GM12878 (cell line): Measurements from ENCODE around the gene ERC2.

Experiments
- BCL11A ChIP-seq: IDR thresholded peaks from 2 replicates; pipeline ENCODE4 v1.6.1; 2011; ENCODE audit warnings: low read depth, low read length
- EZH2 ChIP-seq: IDR thresholded peaks from 2 replicates; pipeline ENCODE4 v1.6.1; 2012; ENCODE audit warnings: low read depth, mild to moderate bottlenecking, control low read depth, inconsistent platforms, low read length, borderline replicate concordance; ENCODE audit not compliant: control insufficient read depth
- NFXL1 ChIP-seq: fragments of 450-650 bp; IDR thresholded peaks from 2 replicates; pipeline ENCODE4 v1.6.1; 2017; ENCODE audit warnings: antibody characterized with exemption, mild to moderate bottlenecking, borderline replicate concordance
- TF ChIP-seq, protein P1 (sequence below), 3 experiments: IDR thresholded peaks in 2 of 3; conservative IDR thresholded peaks in 1 of 3; 2 replicates each; pipeline ENCODE4 v1.5.1; 2011; ENCODE audit warnings: low read depth in 3 of 3, low read length in 3 of 3, mild to moderate bottlenecking in 3 of 3, control low read depth in 2 of 3, moderate library complexity in 2 of 3, inconsistent platforms in 1 of 3, mixed read lengths in 1 of 3; ENCODE audit not compliant: control insufficient read depth in 2 of 3, insufficient read depth in 1 of 3; ENCODE audit errors: extremely low read depth in 1 of 3
- TF ChIP-seq, protein P2 (sequence below): fragments of 450-650 bp; IDR thresholded peaks from 2 replicates; pipeline ENCODE4 v1.6.1; 2017; ENCODE audit warnings: antibody characterized with exemption, mild to moderate bottlenecking, moderate library complexity

DNA sequence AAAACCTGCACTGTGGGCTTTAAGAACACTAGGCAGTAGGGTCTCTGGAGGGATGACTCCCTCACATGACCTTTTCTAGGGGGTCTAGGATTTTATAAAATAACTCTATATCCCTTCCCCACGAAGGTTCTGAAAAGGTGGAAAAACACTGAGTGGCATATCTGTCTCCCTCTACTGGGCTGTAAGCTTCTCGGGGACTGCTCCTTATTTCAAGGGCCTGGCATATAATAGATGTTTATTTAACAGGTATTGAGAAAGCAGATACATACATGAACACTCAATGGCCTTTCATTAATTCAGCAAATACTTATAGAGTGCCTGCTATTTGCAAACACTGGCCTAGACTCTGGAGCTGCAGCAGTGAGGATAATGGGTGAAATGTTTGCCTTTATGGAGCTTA, 834.9 kb downstream of the ERC2 start:
- TF ChIP-seq, protein P1, sequence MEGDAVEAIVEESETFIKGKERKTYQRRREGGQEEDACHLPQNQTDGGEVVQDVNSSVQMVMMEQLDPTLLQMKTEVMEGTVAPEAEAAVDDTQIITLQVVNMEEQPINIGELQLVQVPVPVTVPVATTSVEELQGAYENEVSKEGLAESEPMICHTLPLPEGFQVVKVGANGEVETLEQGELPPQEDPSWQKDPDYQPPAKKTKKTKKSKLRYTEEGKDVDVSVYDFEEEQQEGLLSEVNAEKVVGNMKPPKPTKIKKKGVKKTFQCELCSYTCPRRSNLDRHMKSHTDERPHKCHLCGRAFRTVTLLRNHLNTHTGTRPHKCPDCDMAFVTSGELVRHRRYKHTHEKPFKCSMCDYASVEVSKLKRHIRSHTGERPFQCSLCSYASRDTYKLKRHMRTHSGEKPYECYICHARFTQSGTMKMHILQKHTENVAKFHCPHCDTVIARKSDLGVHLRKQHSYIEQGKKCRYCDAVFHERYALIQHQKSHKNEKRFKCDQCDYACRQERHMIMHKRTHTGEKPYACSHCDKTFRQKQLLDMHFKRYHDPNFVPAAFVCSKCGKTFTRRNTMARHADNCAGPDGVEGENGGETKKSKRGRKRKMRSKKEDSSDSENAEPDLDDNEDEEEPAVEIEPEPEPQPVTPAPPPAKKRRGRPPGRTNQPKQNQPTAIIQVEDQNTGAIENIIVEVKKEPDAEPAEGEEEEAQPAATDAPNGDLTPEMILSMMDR (IDR thresholded peaks at IDR 0.05 in 2 of 3, conservative IDR thresholded peaks at IDR 0.05 in 1 of 3; ENCODE audit: control insufficient read depth in 2 of 3, extremely low read depth in 1 of 3, insufficient read depth in 1 of 3, low read depth in 3 of 3, low read length in 3 of 3) = no peak
- TF ChIP-seq NFXL1 (no peak), EZH2 (no peak), BCL11A (no peak)
- TF ChIP-seq, protein P2, sequence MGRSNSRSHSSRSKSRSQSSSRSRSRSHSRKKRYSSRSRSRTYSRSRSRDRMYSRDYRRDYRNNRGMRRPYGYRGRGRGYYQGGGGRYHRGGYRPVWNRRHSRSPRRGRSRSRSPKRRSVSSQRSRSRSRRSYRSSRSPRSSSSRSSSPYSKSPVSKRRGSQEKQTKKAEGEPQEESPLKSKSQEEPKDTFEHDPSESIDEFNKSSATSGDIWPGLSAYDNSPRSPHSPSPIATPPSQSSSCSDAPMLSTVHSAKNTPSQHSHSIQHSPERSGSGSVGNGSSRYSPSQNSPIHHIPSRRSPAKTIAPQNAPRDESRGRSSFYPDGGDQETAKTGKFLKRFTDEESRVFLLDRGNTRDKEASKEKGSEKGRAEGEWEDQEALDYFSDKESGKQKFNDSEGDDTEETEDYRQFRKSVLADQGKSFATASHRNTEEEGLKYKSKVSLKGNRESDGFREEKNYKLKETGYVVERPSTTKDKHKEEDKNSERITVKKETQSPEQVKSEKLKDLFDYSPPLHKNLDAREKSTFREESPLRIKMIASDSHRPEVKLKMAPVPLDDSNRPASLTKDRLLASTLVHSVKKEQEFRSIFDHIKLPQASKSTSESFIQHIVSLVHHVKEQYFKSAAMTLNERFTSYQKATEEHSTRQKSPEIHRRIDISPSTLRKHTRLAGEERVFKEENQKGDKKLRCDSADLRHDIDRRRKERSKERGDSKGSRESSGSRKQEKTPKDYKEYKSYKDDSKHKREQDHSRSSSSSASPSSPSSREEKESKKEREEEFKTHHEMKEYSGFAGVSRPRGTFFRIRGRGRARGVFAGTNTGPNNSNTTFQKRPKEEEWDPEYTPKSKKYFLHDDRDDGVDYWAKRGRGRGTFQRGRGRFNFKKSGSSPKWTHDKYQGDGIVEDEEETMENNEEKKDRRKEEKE = no peak
